UCSD-AML1 (cell line): ENCODE measurements around the gene RAB44.
"Not testable (repeated sequence)": the region's sequence is repeated elsewhere in the genome, so short reads cannot be mapped to it uniquely, and the experiment has no call there.

ENCODE experiments used
- DNase-seq: peaks from one replicate; lab custom pipeline; 2025; ENCODE audit not compliant: unreplicated experiment; lab: John Stamatoyannopoulos, UW

RAB44 gene

GRCh38 chr6:36703982-36704381 is 6.4 kb downstream of the RAB44 start:
- no peak for DNase-seq

- not testable (repeated sequence) for DNase-seq
These were observed 7.4 kb downstream of the RAB44 start for GRCh38 chr6:36704961-36705577.

- DNase-seq = no peak
These were observed 8.7 kb downstream of the RAB44 start for GRCh38 chr6:36706339-36706738.

- no peak for DNase-seq
These were observed 15.2 kb downstream of the RAB44 start for GRCh38 chr6:36712816-36713215.

- DNase-seq = no peak
These were observed 16.2 kb downstream of the RAB44 start for GRCh38 chr6:36713846-36714245.

- no peak for DNase-seq
These were observed 16.9 kb downstream of the RAB44 start for GRCh38 chr6:36714511-36714910.

GRCh38 chr6:36715469-36715868 is 17.8 kb downstream of the RAB44 start:
- DNase-seq = no peak

GRCh38 chr6:36716476-36717093 is 19.0 kb downstream of the RAB44 start:
- DNase-seq = no peak

- no peak for DNase-seq
These were observed 19.7 kb downstream of the RAB44 start for GRCh38 chr6:36717231-36717825.

GRCh38 chr6:36717871-36718540 is 20.4 kb downstream of the RAB44 start:
- no peak for DNase-seq

- DNase-seq = no peak
These were observed 20.9 kb downstream of the RAB44 start for GRCh38 chr6:36718560-36718959.

- DNase-seq = no peak
These were observed 21.5 kb downstream of the RAB44 start for GRCh38 chr6:36719126-36719525.

GRCh38 chr6:36720251-36721141 is 22.9 kb downstream of the RAB44 start:
- DNase-seq = no peak

- no peak for DNase-seq
These were observed 23.9 kb downstream of the RAB44 start for GRCh38 chr6:36721369-36722140.

- DNase-seq = no peak
These were observed 24.7 kb downstream of the RAB44 start for GRCh38 chr6:36722365-36722764.

GRCh38 chr6:36722879-36723278 is 25.3 kb downstream of the RAB44 start:
- DNase-seq = no peak

- DNase-seq = not testable (repeated sequence)
These were observed 26.4 kb downstream of the RAB44 start for GRCh38 chr6:36723992-36724391.

- DNase-seq = peak; percentile 62
These were observed 27.1 kb downstream of the RAB44 start for GRCh38 chr6:36724514-36725390.

- DNase-seq = no peak
These were observed 28.0 kb downstream of the RAB44 start for GRCh38 chr6:36725581-36725980.
